ENCODE results near the gene WDR46.
"Not testable (repeated sequence)": the region's sequence is repeated elsewhere in the genome, so short reads cannot be mapped to it uniquely, and the experiment has no call there.

WDR46 gene

DNA sequence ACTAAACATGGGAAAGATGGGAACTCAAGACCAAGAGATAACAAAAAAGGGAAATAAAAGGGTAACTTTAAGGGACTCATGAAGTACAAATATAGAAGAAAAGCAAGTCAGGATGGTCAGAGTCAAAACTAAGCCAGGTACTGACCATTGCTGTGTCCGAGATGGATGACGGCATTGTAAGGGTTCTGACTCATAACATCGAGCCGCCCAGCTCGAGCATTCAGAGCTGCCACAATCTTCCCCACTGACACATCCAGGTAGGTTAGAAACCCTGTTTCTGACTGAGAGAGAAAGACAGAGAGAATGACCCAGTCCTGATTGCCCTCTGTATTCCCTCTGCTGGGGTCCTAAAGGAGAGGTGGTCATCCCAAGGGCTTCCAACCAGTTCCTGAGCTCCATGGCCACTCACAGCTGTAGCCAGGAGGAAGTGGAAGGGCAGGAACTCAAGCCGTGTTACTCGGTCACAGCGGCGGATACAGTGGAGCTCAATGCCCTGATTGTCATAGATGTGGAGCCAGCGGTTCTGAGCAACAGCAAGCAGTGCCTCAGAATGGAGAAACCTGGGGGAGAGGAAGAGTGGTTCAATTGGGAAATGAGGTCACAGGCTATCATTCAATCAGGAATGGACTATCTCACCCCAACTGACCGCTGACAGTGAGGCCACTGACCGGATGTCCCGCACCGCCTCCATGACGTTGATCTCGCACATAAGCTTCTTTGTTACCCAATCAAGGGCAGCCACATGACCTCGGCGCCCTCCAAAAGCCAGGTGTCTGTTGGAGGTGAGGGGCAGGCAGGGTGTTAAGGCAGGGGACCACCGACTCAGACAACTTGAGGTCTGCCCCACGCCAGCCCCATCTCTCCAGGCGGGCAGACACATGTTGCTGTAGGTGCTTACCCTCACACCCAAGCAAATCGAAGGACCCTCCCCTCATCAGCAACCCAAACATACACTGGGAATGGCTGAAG is 1.8 kb downstream of the WDR46 start:
- DNase-seq = no peak

DNA sequence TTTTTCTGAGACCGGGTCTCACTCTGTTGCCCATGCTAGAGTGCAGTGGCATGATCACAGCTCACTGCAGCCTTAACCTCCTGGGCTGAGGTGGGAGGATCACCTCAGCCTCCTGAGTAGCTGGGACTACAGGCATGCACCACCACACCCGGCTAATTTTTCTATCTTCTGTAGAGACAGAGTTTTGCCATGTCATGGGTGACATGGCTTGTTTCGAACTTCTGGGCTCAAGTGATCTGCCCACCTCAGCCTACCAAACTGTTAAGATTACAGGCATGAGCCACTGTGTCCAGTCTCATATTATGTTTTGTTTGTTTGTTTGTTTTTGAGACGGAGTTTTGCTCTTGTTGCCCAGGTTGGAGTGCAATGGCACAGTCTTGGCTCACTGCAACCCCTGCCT is 3.8 kb downstream of the WDR46 start:
- not testable (repeated sequence) for DNase-seq

DNA sequence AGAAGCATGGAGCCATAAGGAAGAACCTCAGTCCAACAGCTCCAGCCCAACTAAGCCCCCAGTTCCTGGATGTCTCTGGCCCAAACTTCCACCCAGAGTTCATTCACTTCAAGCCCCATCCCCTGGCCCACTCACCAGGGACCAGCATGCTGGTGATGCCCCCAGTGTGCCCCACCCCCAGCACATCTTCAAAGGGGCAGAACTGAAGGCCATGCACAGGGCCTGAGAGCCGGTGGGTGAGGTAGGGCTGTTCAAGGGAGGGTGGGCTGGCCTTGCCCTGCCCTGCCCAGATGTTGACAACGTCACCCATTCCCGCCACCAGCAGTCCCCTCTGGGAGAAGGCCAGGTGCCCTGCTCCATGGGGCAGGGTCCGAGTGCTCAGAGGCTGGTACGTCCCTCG is 8.5 kb downstream of the WDR46 start:
- DNase-seq = no peak

- DNase-seq = peak; percentile 14
These were observed 9.0 kb downstream of the WDR46 start for GRCh38 chr6:33279971-33280511.

GRCh38 chr6:33279257-33279695 is 9.8 kb downstream of the WDR46 start:
- no peak for DNase-seq

DNA sequence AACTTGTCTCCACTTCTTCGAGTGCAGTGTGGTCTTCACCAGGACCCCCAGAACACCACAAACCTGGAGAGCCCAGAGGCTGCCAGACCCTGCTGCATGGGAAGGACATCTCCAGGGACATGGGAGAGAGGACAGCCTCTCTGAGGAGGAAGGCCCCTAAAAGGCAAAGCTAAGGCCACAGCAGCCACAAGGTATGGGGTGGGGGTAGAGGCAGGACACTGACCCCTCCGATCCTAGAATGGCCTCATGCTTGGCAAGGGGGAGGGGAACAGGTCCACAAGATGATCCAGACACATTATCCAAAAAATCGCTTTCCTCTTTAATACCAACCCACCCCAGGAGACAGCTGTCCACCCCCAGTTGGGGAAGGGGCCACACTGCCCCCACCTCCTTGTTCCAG is 10.2 kb downstream of the WDR46 start:
- no peak for DNase-seq

GRCh38 chr6:33278392-33278741 is 10.7 kb downstream of the WDR46 start:
- DNase-seq = no peak

- DNase-seq = peak; percentile 16
These were observed 11.2 kb downstream of the WDR46 start for GRCh38 chr6:33277663-33278391.

GRCh38 chr6:33276864-33277662 is 12.0 kb downstream of the WDR46 start, which contains the start of gene B3GALT4:
TSS of gene B3GALT4 (plus strand) at chr6:33277123. CDS start at chr6:33277420, 297 bp downstream.
- DNase-seq = peak; percentile 56

DNA sequence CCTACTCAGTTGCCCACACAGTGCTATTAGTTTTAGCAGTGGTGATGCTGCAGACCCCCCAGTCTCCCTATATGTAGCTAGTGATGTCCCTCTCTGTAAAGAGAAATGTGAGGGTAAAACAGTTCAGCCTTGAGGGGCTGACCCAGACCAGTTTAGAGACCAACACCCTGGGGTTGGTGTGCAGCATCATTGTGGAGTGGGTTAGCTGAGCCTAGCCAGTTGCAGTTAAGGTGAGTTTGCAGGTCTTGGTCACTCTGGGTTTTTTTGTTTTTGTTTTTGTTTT is 12.5 kb downstream of the WDR46 start:
- no peak for DNase-seq

- DNase-seq = not testable (repeated sequence)
These were observed 13.1 kb downstream of the WDR46 start for GRCh38 chr6:33275795-33276580.

DNA sequence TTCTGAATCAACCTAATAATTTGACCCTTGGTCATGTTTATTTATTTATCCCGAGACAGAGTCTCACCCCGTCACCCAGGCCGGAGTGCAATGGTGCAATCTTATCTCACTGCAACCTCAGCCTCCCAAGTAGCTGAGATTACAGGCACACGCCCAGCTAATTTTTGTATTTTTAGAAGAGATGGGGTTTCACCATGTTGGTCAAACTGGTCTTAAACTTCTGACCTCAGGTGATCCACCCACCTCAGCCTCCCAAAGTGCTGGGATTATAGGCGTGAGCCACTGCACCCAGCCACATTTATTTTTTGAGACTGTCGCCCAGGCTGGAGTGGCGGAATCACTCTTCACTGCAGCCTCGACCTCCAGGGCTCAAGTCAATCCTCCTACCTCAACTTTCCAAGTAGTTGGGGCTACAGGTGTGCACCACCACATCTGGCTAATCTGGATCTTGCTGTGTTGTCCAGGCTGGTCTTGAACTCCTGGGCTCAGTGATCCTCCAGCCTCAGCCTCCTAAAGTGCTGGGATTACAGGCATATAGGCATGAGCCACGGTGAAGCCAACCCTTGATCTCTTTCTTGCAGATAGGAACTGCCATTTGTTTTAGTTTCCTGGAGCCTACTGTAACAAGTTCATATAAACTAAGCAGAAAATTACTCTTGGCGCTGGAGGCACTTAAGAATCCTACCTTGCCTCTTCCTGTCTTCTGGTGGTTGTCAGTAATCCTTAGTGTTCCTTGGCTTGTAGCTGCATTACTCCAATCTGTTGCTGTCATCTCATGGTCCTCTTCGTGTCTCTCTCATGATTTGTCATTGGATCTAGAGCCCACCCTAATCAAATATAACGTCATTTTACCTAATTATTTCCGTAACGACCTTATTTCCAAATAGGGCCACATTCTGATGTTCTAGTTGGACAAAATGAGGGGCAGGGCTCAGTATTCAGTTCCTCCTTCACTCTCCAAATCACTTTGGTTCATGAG is 14.8 kb downstream of the WDR46 start:
- DNase-seq = no peak

DNA sequence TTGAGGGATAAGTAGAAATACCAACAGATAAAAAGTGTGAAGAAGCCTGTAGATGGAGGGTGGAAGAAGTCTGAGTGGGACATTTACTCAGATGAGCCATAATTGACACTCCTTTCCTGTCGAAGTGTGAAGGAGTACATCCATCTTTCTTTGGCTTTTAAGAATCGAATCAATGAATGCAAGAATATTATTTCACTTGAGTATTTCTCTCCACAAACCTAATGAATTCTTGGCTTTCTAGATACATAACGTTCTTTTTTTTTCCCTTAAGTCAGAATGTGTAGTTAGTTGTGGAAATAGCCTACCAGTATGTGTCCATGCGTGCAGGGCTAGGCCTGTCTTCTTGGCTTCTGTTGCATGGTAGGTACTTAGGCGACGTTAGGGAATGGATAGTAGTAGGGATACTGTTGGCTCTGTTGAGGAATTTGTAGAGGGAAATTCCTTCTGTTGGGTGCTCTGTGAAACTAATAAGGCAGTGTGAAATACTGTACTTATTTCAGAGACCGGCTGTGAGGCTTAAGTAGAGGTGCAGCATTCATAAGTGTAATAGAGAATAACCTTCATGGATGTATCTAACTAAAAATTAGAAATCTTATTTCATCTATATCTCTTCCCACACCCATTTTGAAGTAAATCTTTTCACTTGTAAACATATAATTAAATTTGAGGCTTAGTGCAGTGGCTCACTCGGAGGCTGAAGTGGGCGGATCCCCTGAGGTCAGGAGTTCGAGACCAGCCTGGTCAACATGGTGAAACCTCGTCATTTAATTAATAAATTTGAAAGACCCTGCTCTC is 15.7 kb downstream of the WDR46 start:
- DNase-seq = no peak

- DNase-seq = no peak
These were observed 16.5 kb downstream of the WDR46 start for GRCh38 chr6:33272275-33273128.

- peak; percentile 84 for DNase-seq
These were observed 17.4 kb downstream of the WDR46 start, which contains the start of the genes RPS18 and VPS52 for GRCh38 chr6:33271468-33272274. TSS of gene RPS18 (plus strand) at chr6:33272075. CDS start at chr6:33272120, 45 bp downstream. TSS of gene VPS52 (minus strand) at chr6:33271876. CDS start at chr6:33271675, 201 bp downstream.

- no peak for DNase-seq
These were observed 17.9 kb downstream of the WDR46 start for GRCh38 chr6:33271117-33271467.

DNA sequence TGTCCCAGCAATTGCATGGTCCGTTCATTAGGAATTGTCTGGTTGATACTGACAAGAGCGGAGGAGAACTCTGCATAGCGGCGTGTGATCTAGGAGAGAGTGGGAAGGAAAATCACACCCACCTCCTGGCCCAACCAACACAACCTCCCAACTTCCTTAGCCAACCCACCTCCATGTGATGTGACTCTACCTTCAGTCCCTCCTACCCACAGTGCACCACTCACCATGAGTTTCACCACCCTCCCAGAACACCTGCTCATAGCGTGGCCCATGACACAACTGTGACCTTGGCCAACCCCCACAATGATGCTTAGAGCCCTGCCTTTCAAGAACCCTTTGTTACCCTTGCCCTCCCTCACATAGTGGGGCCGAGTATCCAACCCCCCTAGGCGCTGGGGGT is 25.0 kb downstream of the WDR46 start:
- DNase-seq = no peak

DNA sequence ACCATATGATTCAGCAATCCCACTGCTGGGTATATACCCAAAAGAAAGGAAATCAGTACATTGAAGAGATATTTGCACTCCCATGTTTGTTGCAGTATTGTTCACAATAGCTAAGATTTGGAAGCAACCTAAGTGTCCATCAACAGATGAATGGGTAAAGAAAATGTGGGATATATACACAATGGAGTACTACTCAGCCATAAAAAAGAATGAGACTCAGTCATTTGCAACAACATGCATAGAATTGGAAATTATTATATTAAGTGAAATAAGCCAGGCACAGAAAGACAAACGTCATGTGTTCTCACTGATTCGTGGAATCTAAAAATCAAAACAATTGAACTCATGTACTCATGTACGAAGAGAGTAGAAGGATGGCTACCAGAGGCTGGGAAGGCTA is 26.5 kb downstream of the WDR46 start:
- DNase-seq = not testable (repeated sequence)
